Dermis blood vessel endothelial cell (primary cell): ENCODE results near the gene ANO4. TPM values are rescaled to one million over a fixed set of nuclear protein-coding genes. Genes with fewer than 3 reads are reported as not detected.
"Not testable (repeated sequence)": the region's sequence is repeated elsewhere in the genome, so short reads cannot be mapped to it uniquely, and the experiment has no call there.

ENCODE experiments used
- DNase-seq: peaks from one replicate; pipeline ENCODE4 v3.0.0; 2010
- total RNA-seq: library from RNA; depleted of rRNA; stranded (reverse); fragments of >200 nt; gene quantifications from 2 replicates; pipeline ENCODE4 v1.2.3, GENCODE V29; 2014

Gene ANO4
- total RNA-seq, 1 donor from 2014 or later = 0.85 TPM

GRCh38 chr12:101050631-101051030, 256.1 kb downstream of the ANO4 start:
- DNase-seq = no peak

DNA sequence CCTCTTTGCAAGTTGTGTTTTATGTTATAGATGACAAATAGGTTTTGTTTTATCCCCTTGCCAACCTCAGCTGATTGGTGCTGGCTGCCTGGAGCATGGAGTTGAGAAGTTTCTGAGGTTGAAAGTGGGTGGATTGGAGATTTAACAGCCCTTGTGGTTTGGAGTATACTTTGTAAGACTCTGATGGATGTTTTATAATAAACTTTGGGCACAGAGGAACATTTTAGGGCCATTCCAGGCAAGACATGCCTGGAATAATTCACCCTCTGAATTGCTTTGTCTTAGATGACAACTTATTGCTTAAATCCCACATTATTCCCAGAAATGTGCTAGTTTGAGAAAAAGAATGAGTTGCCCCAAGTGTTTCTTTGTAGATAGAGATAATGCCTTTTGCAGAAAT, 256.6 kb downstream of the ANO4 start:
- no peak for DNase-seq

GRCh38 chr12:101051901-101052550, 257.4 kb downstream of the ANO4 start:
- DNase-seq = peak; percentile 17

GRCh38 chr12:101053203-101053602, 258.6 kb downstream of the ANO4 start:
- DNase-seq = no peak

DNA sequence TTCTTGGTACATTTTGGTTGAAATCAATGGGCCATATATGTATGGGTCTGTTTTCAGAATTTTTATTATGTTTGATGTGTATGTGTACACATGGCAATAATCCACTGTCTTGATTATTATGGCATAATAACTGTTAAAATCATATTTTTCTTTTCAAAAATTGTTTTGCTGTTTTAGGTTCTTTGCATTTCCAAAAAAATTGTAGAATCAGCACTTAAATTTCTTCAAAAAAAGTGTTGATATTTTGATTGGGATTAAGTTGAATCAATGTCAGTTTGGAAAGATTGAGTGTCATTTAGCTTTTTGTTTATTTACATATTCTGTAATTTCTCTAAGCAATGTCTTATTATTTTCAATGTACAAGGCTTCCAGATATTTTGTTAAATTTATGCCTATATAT, 261.4 kb downstream of the ANO4 start:
- DNase-seq = no peak

- not testable (repeated sequence) for DNase-seq
These were observed 267.9 kb downstream of the ANO4 start for GRCh38 chr12:101062508-101062907.

- no peak for DNase-seq
These were observed 270.1 kb downstream of the ANO4 start for GRCh38 chr12:101064721-101065120.

- DNase-seq = no peak
These were observed 271.9 kb downstream of the ANO4 start for GRCh38 chr12:101066489-101066888.

GRCh38 chr12:101068402-101068801, 273.8 kb downstream of the ANO4 start:
- DNase-seq = no peak

GRCh38 chr12:101068836-101069235, 274.3 kb downstream of the ANO4 start:
- DNase-seq = no peak

DNA sequence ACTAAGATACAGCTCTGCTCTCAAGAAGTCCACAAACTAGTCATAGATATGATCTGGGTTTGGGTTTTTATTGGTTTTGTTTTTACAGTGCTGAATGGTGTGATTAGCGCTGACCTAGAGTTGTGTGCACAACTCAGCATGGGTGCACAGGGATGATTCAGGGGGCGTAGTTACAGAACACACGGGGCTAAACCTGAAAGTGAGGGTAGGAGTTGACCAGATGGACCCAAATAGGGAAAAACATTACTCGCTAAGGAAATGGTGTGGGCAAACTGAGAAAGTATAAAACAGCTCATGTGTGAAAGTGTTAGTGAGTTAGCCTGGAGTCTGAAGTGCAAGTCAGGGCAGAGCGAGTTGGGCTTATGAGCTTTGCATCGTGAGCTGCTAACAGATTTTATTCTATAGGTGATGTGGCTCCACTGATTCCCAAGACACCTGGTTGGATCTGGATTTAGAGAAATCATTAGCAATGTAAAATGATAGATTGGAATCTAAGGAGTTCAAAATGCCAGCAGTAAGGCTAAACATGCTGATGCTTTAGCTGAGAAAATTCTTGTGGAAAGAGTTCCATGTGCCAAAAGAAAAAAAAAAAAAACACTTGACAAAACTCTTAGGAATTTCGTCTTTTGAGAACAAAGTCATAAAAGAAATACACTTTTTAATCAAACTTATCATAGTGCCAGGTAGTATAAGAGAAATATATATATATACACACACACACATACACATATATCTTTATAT, 280.5 kb downstream of the ANO4 start:
- no peak for DNase-seq

- no peak for DNase-seq
These were observed 282.3 kb downstream of the ANO4 start for GRCh38 chr12:101076921-101077320.

GRCh38 chr12:101077791-101078528, 283.4 kb downstream of the ANO4 start:
- DNase-seq = no peak

DNA sequence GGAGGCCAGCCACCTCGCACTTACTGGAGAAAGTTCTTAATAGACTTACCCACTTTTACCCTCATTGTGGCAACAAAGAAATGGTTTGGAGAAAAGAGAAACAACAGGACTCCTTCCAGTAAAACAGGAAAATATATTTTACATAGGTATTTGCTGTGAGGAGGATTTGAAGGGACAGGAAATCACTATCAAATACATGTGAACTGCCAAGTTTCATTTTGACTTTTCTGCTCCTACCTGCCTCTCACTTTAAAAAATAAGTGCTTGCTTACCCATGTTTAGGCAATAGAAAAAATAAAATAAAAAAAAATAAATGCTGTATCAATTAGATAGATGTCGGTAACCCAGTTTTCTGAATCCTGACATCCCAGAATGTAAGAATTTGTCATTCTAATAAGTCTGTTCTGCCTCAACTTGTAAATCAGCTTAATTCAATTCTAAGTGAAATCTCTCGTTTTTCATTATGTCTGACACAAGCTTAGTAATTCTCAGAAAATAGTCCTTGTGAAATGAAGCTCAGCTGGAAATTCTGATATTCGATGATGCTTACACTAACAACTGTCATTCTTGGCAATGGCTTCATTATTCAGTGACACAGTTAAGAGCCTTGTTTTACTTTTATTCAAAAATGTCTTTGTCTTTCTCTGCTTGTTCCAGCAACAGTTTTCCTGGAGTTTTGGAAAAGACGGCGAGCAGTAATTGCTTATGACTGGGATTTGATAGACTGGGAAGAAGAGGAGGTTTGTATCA, 284.1 kb downstream of the ANO4 start:
- DNase-seq = no peak

- DNase-seq = no peak
These were observed 288.1 kb downstream of the ANO4 start for GRCh38 chr12:101082706-101083105.

DNA sequence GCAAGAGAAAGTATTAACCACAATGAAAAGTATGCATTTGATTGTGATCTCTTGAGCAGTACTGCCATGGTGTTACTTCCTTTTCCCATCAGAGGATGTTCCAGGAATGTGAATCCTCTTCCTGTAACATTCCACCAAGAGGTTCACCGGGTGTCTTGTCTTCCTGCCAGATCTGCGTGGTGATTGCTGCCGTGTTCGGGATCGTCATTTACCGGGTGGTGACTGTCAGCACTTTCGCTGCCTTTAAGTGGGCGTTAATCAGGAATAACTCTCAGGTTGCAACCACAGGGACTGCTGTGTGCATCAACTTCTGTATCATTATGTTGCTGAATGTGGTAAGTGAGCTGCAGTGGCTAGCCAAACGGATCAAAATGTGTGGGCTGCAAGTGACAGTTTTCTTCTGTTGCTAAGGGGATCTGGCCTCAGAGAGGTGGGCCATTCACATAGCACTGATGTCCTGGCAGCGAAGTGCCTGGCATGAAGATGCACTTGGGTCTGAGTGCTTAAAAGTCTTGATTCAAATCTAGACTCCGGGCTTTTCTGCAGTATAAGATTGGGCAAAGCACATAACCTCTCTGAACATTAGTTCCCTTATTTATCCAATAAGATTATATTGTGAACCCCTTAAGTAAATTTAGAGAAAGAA, 292.0 kb downstream of the ANO4 start:
- no peak for DNase-seq

DNA sequence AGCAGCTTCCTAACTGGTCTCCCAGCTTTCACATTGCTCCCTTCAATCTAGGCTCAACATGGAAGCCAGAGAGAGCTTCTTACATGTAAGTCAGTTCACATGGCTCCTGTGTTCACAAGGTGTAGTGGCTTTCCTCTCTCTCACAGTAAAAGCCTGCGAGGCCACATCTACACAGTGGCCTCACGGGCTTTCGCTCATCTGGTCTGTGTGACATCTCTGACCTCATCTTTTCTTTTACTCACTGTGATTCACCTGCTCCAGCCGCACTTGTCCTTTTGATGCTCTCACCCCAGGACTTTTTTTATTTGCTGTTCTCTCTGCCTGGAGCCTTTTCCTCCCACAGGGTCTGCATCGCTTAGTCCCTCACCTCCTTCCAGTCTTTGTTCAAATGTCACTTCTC, 293.3 kb downstream of the ANO4 start:
- no peak for DNase-seq

GRCh38 chr12:101089271-101089670, 294.7 kb downstream of the ANO4 start:
- DNase-seq = no peak

DNA sequence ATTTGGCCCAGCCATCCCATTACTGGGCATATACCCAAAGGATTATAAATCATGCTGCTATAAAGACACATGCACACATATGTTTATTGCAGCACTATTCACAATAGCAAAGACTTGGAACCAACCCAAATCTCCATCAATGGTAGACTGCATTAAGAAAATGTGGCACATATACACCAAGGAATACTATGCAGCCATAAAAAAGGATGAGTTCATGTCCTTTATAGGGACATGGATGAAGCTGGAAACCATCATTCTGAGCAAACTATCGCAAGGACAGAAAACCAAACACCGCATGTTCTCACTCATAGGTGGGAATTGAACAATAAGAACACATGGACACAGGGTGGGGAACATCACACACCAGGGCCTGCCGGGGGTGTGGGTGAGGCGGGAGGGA, 295.6 kb downstream of the ANO4 start:
- not testable (repeated sequence) for DNase-seq

- DNase-seq = no peak
These were observed 303.4 kb downstream of the ANO4 start for GRCh38 chr12:101097829-101098580.

DNA sequence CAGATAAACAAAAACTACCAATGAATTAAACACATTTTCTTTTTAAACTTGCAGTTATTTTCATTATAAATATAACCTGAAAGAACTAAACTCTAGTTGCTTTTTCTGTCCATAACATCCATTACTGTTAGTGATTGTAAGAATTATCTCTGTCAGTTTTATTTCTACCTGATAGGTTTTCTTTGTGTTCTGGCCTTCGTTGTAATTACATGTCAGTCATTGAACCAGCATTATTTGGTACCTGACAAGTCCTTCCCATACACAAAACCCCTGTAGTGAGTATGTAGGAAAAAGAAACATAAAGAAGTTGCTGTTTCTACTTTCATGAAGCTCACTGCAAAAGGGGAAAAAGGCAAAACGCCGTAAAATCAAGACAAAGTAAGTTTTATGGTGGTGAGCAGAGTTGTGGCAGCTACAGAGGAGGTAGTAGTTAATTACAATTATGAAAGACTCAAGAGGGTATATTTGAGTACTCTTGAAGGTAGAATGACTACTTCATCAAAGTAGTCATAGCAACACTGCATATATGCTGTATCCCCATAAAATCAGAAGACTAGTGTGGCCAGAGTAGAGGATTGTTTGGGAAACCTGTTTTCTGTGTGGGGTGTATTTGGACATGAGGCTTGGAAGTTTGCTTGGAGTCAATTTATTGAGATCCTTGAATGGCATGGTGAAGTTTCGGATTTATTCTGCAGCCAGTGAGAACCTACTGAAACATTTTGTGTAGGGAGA, 312.6 kb downstream of the ANO4 start:
- DNase-seq = no peak
